Activated CD4-positive, alpha-beta T cell treated with anti-CD3 and anti-CD28 coated beads for 36 hours (primary cell): ENCODE measurements around the gene ATG2B. TPM values are rescaled to one million over a fixed set of nuclear protein-coding genes. Genes with fewer than 3 reads are reported as not detected.

Experiments used
- ATAC-seq: fragments of 200-7000 bp; cut with Tn5 transposase; one replicate; pipeline ENCODE4 v1.10.0; 2021; ENCODE audit warnings: mild to moderate bottlenecking, moderate library complexity
- CTCF ChIA-PET: fragments of 350-600 bp; sonication (Branson Sonifier 250); formaldehyde crosslinking; loops from one replicate; lab custom pipeline; 2021; ENCODE audit warnings: antibody characterized with exemption; lab: Charles Lee
- POLR2A ChIA-PET: fragments of 350-600 bp; sonication (Branson Sonifier 250); formaldehyde crosslinking; loops from one replicate; lab custom pipeline; 2021; ENCODE audit warnings: antibody characterized with exemption, inconsistent platforms; lab: Charles Lee
- DNase-seq: peaks from one replicate; pipeline ENCODE4 v3.0.0-alpha.2; 2020
- H3K27ac Mint-ChIP-seq: one replicate; pipeline ENCODE4 v1.8.0; 2021; ENCODE audit warnings: mixed read lengths
- H3K27me3 Mint-ChIP-seq: one replicate; pipeline ENCODE4 v1.8.0; 2021; ENCODE audit warnings: mixed read lengths
- H3K36me3 Mint-ChIP-seq: one replicate; pipeline ENCODE4 v1.8.0; 2021; ENCODE audit warnings: low read depth, mixed read lengths
- H3K4me1 Mint-ChIP-seq: one replicate; pipeline ENCODE4 v1.8.0; 2021; ENCODE audit warnings: mixed read lengths
- H3K4me3 Mint-ChIP-seq: one replicate; pipeline ENCODE4 v1.8.0; 2021; ENCODE audit warnings: mild to moderate bottlenecking, moderate library complexity, mixed read lengths
- H3K9me3 Mint-ChIP-seq: one replicate; pipeline ENCODE4 v1.8.0; 2021; ENCODE audit warnings: low read depth, mixed read lengths
- intact Hi-C, 2 experiments: fragments of 100-400 bp; cut with DNase I in 1 of 2; cut with micrococcal nuclease in 1 of 2; formaldehyde crosslinking; loops; one replicate each; pipeline versions ENCODE4 v1.14.2 to v1.15.1; 2022 to 2024; cut with DNase I, micrococcal nuclease
- total RNA-seq, 2 experiments: library from RNA; stranded (reverse); gene quantifications; one replicate each; pipeline ENCODE4 v1.2.3, GENCODE V29; 2021

ATG2B gene
- total RNA-seq = 10 to 100 TPM; 13.5 to 17.6 TPM

GRCh38 chr14:96362965-96363750 lies at the start of gene ATG2B, which contains the start of gene GSKIP:
Gene ATG2B, minus strand, starts transcription at chr14:96363341. Its CDS starts 365 bp downstream, at chr14:96362976.
Gene GSKIP, plus strand, starts transcription at chr14:96363526. Its CDS starts 18,722 bp downstream, at chr14:96382248.
- Mint-ChIP-seq H3K27ac (peak within 1 kb of the TSS; percentile 90), H3K4me1 (peaks cover 55% of the 10 kb centered on the region), H3K27me3 (no peaks in the 10 kb centered on the region), H3K36me3 (peaks cover 8% of the 10 kb centered on the region), H3K4me3 (peak within 1 kb of the TSS; percentile 86), H3K9me3 (no peaks in the 10 kb centered on the region)
- ATAC-seq = peak; percentile 79
- POLR2A ChIA-PET = no interaction called here
- intact Hi-C loops = loop anchor here (1.0 to 5.0 kb wide), 8 partner anchors 28 to 1206 kb away; partner anchors contain the start of genes PAPOLA (in 2 of the 2), C14orf132 (in 1 of the 2), DICER1 (in 1 of the 2) and SYNE3 (in 1 of the 2)
- CTCF ChIA-PET = no interaction called here
- DNase-seq = peak; percentile 99

- ATAC-seq = no peak
- H3K27ac Mint-ChIP-seq = no peak overlapping the region
- H3K36me3 Mint-ChIP-seq = no peaks in the 10 kb centered on the region
- no peaks in the 10 kb centered on the region for H3K27me3 Mint-ChIP-seq
- H3K4me1 Mint-ChIP-seq = no peaks in the 10 kb centered on the region
- H3K9me3 Mint-ChIP-seq = no peaks in the 10 kb centered on the region
- no peak for DNase-seq
- intact Hi-C loops = no loop called here
- ChIA-PET CTCF (no interaction called here), POLR2A (no interaction called here)
- no peak overlapping the region for H3K4me3 Mint-ChIP-seq
Measured at GRCh38 chr14:96410119-96410518, 47.0 kb upstream of the ATG2B start.

GRCh38 chr14:96409701-96410100 lies 46.6 kb upstream of the ATG2B start:
- Mint-ChIP-seq H3K27ac (no peak overlapping the region), H3K9me3 (no peaks in the 10 kb centered on the region), H3K27me3 (no peaks in the 10 kb centered on the region), H3K36me3 (no peaks in the 10 kb centered on the region), H3K4me3 (no peak overlapping the region), H3K4me1 (no peaks in the 10 kb centered on the region)
- intact Hi-C loops = no loop called here
- DNase-seq = no peak
- ATAC-seq = no peak
- CTCF ChIA-PET = no interaction called here
- POLR2A ChIA-PET = no interaction called here

- POLR2A ChIA-PET = no interaction called here
- no peaks in the 10 kb centered on the region for H3K36me3 Mint-ChIP-seq
- H3K4me1 Mint-ChIP-seq = no peaks in the 10 kb centered on the region
- no peak for ATAC-seq
- intact Hi-C loops = no loop called here
- H3K27me3 Mint-ChIP-seq = peaks cover 1% of the 10 kb centered on the region
- no peak overlapping the region for H3K4me3 Mint-ChIP-seq
- no peak for DNase-seq
- CTCF ChIA-PET = interaction anchor here (0.9 kb wide), 1 partner anchor 9 kb away, joined by 3 read pairs; no protein-coding TSS in a partner anchor
- H3K27ac Mint-ChIP-seq = no peak overlapping the region
- H3K9me3 Mint-ChIP-seq = no peaks in the 10 kb centered on the region
Measured at GRCh38 chr14:96408608-96409007, 45.5 kb upstream of the ATG2B start.

- no peaks in the 10 kb centered on the region for H3K36me3 Mint-ChIP-seq
- POLR2A ChIA-PET = no interaction called here
- no peaks in the 10 kb centered on the region for H3K9me3 Mint-ChIP-seq
- no peak for ATAC-seq
- intact Hi-C loops = no loop called here
- H3K27me3 Mint-ChIP-seq = peaks cover 1% of the 10 kb centered on the region
- DNase-seq = no peak
- CTCF ChIA-PET = no interaction called here
- H3K4me1 Mint-ChIP-seq = no peaks in the 10 kb centered on the region
- no peak overlapping the region for H3K27ac Mint-ChIP-seq
- no peak overlapping the region for H3K4me3 Mint-ChIP-seq
Measured at GRCh38 chr14:96407935-96408570, 44.9 kb upstream of the ATG2B start.

GRCh38 chr14:96405677-96406076 lies 42.5 kb upstream of the ATG2B start:
- no peak for DNase-seq
- ChIA-PET CTCF (no interaction called here), POLR2A (no interaction called here)
- Mint-ChIP-seq H3K36me3 (no peaks in the 10 kb centered on the region), H3K9me3 (no peaks in the 10 kb centered on the region), H3K27me3 (peaks cover 4% of the 10 kb centered on the region), H3K4me1 (no peaks in the 10 kb centered on the region), H3K4me3 (no peak overlapping the region), H3K27ac (no peak overlapping the region)
- intact Hi-C loops = no loop called here
- peak; percentile 42 for ATAC-seq

- no peak for DNase-seq
- H3K4me3 Mint-ChIP-seq = no peak overlapping the region
- H3K4me1 Mint-ChIP-seq = no peaks in the 10 kb centered on the region
- H3K36me3 Mint-ChIP-seq = no peaks in the 10 kb centered on the region
- intact Hi-C loops = no loop called here
- ChIA-PET POLR2A (no interaction called here), CTCF (no interaction called here)
- no peak overlapping the region for H3K27ac Mint-ChIP-seq
- no peaks in the 10 kb centered on the region for H3K9me3 Mint-ChIP-seq
- H3K27me3 Mint-ChIP-seq = peaks cover 4% of the 10 kb centered on the region
- no peak for ATAC-seq
Measured at GRCh38 chr14:96403409-96403808, 40.3 kb upstream of the ATG2B start.

GRCh38 chr14:96400495-96400894 lies 37.4 kb upstream of the ATG2B start:
- Mint-ChIP-seq H3K27me3 (peaks cover 4% of the 10 kb centered on the region), H3K27ac (no peak overlapping the region), H3K9me3 (no peaks in the 10 kb centered on the region), H3K4me1 (no peaks in the 10 kb centered on the region), H3K4me3 (no peak overlapping the region), H3K36me3 (no peaks in the 10 kb centered on the region)
- POLR2A ChIA-PET = no interaction called here
- intact Hi-C loops = no loop called here
- no peak for ATAC-seq
- CTCF ChIA-PET = no interaction called here
- no peak for DNase-seq

- no peak for ATAC-seq
- CTCF ChIA-PET = no interaction called here
- Mint-ChIP-seq H3K27ac (no peak overlapping the region), H3K27me3 (peaks cover 6% of the 10 kb centered on the region), H3K4me1 (no peaks in the 10 kb centered on the region), H3K36me3 (no peaks in the 10 kb centered on the region), H3K9me3 (no peaks in the 10 kb centered on the region), H3K4me3 (no peak overlapping the region)
- POLR2A ChIA-PET = no interaction called here
- no peak for DNase-seq
- intact Hi-C loops = no loop called here
Measured at GRCh38 chr14:96399405-96399804, 36.3 kb upstream of the ATG2B start.

- ATAC-seq = no peak
- POLR2A ChIA-PET = no interaction called here
Measured at GRCh38 chr14:96398921-96399320, 35.8 kb upstream of the ATG2B start.

GRCh38 chr14:96398432-96398831 lies 35.3 kb upstream of the ATG2B start:
- H3K36me3 Mint-ChIP-seq = no peaks in the 10 kb centered on the region
- ATAC-seq (no peak), DNase-seq (no peak)
- H3K27me3 Mint-ChIP-seq = peaks cover 5% of the 10 kb centered on the region
- POLR2A ChIA-PET = no interaction called here
- intact Hi-C loops = no loop called here
- no peak overlapping the region for H3K4me3 Mint-ChIP-seq
- CTCF ChIA-PET = no interaction called here
- no peak overlapping the region for H3K27ac Mint-ChIP-seq
- H3K4me1 Mint-ChIP-seq = no peaks in the 10 kb centered on the region
- H3K9me3 Mint-ChIP-seq = no peaks in the 10 kb centered on the region

More at GRCh38 chr14:96398921-96399320, 35.8 kb upstream of the ATG2B start:
- H3K27ac Mint-ChIP-seq = no peak overlapping the region
- H3K27me3 Mint-ChIP-seq = peaks cover 5% of the 10 kb centered on the region
- H3K4me1 Mint-ChIP-seq = no peaks in the 10 kb centered on the region
- intact Hi-C loops = no loop called here
- no peaks in the 10 kb centered on the region for H3K36me3 Mint-ChIP-seq
- DNase-seq = no peak
- no peak overlapping the region for H3K4me3 Mint-ChIP-seq
- no peaks in the 10 kb centered on the region for H3K9me3 Mint-ChIP-seq
- CTCF ChIA-PET = no interaction called here
